GM20000 (cell line): ENCODE data around the gene ITGA7.

Experiments used
- DNase-seq: peaks from one replicate; pipeline ENCODE4 v3.0.0; 2012; ENCODE audit warnings: low spot score
- CTCF ChIP-seq: IDR thresholded peaks from 2 replicates; pipeline ENCODE4 v1.5.1; 2012; ENCODE audit warnings: mild to moderate bottlenecking, control low read depth; ENCODE audit errors: extremely low read depth, missing control alignments

Gene ITGA7

GRCh38 chr12:55700255-55701018, 7.3 kb downstream of the ITGA7 start:
- no peak for DNase-seq
- TF ChIP-seq CTCF = no peak

- TF ChIP-seq CTCF = no peak
- no peak for DNase-seq
These were observed 8.1 kb downstream of the ITGA7 start for GRCh38 chr12:55699471-55700055.

DNA sequence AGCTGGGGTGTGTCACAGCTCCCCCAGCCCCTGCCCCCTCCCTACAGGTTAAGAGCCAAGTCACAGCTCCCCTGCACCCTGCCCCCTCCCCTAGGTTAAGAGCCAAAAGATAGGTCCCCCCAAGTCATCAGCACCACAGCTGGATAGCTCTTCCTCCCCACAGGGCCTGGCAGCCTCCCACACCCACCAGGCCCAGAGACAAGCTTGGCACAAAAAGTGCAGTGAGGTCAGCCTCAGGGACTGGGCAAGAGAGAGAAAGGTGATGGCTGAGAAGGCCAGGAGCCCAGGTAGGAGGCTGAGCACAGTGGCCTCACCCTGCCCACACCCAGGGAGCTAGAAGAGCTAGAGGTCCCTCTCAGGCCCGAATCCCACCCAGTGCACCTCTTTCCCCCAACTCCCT, 8.7 kb downstream of the ITGA7 start:
- TF ChIP-seq CTCF = no peak
- DNase-seq = no peak

DNA sequence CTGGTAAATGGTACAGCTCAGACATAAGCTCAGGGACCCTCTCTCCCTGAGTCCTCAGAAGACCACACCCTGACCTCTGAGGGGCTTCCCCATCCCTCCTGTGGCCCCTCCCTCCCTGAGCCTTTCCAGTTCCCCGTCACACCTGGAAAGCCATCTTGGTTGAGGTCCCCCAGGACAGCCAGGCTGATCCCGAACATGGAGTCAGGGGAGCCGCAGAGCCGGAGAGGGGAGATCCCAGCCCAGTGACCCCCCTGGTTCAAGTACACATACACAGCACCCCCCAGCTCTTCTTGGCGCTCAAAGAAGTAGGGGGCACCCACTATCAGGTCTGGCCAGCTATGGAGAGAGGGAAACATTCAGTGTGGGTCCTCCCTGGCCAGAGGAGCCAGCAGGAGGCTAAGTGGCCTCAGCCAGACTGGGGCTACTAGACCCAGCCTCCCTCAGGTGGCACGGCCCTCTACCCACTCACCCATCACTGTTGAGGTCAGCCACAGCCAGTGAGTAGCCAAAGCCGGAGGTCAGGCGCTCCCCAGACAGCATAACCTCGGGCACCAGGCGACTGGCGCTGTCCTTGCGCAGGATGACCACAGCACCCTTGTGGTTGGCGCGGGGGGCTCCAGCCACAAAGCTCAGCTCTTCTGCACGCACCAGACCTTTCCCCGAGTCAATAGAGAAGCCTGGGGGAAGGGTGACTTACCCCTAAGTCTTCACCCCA, 9.3 kb downstream of the ITGA7 start:
- DNase-seq = no peak
- TF ChIP-seq CTCF = no peak

- no peak for DNase-seq
- TF ChIP-seq CTCF = no peak
These were observed 10.0 kb downstream of the ITGA7 start for GRCh38 chr12:55697686-55698085.

DNA sequence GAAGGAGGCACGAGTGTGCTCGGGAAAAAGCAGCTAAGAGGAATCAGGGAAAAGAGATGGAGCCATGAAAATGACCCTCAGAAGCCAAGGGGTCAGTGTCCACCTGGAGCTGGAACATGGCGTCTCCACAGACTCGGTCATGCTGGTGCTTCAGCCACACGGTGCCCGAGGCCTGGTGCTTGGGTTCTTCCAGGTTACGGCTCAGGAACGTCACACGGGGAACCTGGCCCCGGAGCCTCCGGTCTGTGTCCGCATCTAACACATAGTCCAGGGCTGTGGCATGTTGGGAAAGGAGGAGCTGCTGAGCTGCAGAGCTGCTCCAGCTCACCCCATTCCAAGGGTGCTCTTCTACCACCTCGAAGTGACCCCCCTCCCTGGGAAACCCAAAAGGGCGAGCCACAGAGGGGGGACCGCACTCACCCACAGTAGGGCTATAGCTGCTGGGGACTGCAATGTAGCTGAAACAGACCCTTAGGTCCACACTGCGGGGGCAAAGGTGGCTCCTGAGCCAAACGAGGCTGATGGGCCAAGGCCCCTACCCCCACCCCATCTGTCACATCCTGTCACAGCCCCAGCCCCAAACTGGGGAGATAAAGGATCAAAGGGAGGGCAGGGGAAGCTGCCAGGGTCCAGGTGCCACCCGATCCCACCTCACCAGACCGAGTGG, 10.8 kb downstream of the ITGA7 start:
- no peak for TF ChIP-seq CTCF
- no peak for DNase-seq

DNA sequence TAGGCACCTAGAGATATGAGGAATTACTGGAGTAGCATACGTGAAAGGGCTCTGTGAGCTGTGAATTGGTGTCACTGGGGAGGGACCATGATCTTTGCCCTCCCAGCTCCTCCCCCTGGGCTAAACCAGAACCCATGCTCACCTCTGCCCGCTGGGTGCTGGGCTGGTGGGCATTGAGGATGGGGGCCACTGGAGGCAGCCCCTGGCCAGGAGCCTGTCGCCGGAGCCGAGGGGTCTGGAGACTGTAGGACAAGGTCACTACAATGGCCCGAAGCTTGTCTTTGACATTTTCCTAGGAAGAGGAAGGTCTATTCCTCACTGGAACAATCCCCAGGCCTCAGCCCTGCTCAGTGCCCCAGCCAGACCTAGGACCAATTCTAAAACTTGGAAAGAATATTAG, 11.6 kb downstream of the ITGA7 start:
- no peak for TF ChIP-seq CTCF

More for the DNA sequence above, 11.6 kb downstream of the ITGA7 start:
- DNase-seq = no peak
